Thymus (tissue), 2 donors: ENCODE data around the gene TRIM38. TPM values are rescaled to one million over a fixed set of nuclear protein-coding genes. Genes with fewer than 3 reads are reported as not detected.

Experiments
- polyA plus RNA-seq: library from polyadenylated mRNA; stranded (reverse); fragments of 200-250 nt; gene quantifications from one replicate; pipeline ENCODE4 v1.2.3, GENCODE V29; 2013
- total RNA-seq: library from RNA; stranded (reverse); fragments of 120-200 nt; gene quantifications from one replicate; pipeline ENCODE4 v1.2.4, GENCODE V29; 2013
- donor health status: healthy.

Gene TRIM38
- total and polyA plus RNA-seq, 2 donors = 5.0 to 11.3 TPM

Other genes with a start within 250 kb of the TRIM38 start
- not detected for gene SLC17A4, start 208.1 kb upstream of the TRIM38 start, total RNA-seq
- 0.02 TPM for gene SLC17A4, start 208.1 kb upstream of the TRIM38 start, polyA plus RNA-seq
- not detected for gene SLC17A1, start 130.8 kb upstream of the TRIM38 start, total RNA-seq
- gene SLC17A1, start 130.8 kb upstream of the TRIM38 start, polyA plus RNA-seq = not detected
- 0.14 TPM for gene SLC17A3, start 88.6 kb upstream of the TRIM38 start, total RNA-seq
- 0.09 TPM for gene SLC17A3, start 88.6 kb upstream of the TRIM38 start, polyA plus RNA-seq
- 0.05 TPM for gene SLC17A2, start 32.1 kb upstream of the TRIM38 start, total RNA-seq
- 0.07 TPM for gene SLC17A2, start 32.1 kb upstream of the TRIM38 start, polyA plus RNA-seq
- gene HFE, start 124.6 kb downstream of the TRIM38 start, total RNA-seq = 1.7 TPM
- 3.8 TPM for gene HFE, start 124.6 kb downstream of the TRIM38 start, polyA plus RNA-seq